HepG2 (cell line): ENCODE measurements around the gene SCRT2. TPM values are rescaled to one million over a fixed set of nuclear protein-coding genes. Genes with fewer than 3 reads are reported as not detected.

Experiments used
- DNMT1 ChIP-seq: sonication (generic); formaldehyde crosslinking; IDR thresholded peaks from 2 replicates; pipeline ENCODE4 v1.5.1; 2020; ENCODE audit warnings: mild to moderate bottlenecking, missing genetic modification reagents
- DR1 ChIP-seq: sonication (generic); formaldehyde crosslinking; IDR thresholded peaks from 2 replicates; pipeline ENCODE4 v1.8.0; 2021; ENCODE audit warnings: mild to moderate bottlenecking, missing genetic modification reagents, inconsistent platforms
- EZH2 ChIP-seq: conservative IDR thresholded peaks from 2 replicates; pipeline ENCODE4 v1.6.1; 2012; ENCODE audit warnings: mild to moderate bottlenecking, low read depth, low read length, moderate library complexity
- IRX3 ChIP-seq: sonication (generic); formaldehyde crosslinking; IDR thresholded peaks from 2 replicates; pipeline ENCODE4 v1.8.1; 2023; ENCODE audit warnings: mild to moderate bottlenecking, low read depth, missing genetic modification reagents, borderline replicate concordance
- KDM2A ChIP-seq: sonication (generic); formaldehyde crosslinking; IDR thresholded peaks from 2 replicates; pipeline ENCODE4 v1.4.0; 2020; ENCODE audit warnings: low read depth, missing genetic modification reagents, borderline replicate concordance
- KLF9 ChIP-seq: IDR thresholded peaks from 2 replicates; pipeline ENCODE4 v1.6.1; 2016; ENCODE audit warnings: low read depth
- MATR3 ChIP-seq: sonication (generic); formaldehyde crosslinking; IDR thresholded peaks from 2 replicates; pipeline ENCODE4 v1.4.0; 2020; ENCODE audit warnings: missing genetic modification reagents
- MIER3 ChIP-seq: IDR thresholded peaks from 2 replicates; pipeline ENCODE4 v1.6.1; 2016; ENCODE audit warnings: missing compliant biosample characterization, borderline replicate concordance
- REXO4 ChIP-seq: sonication (generic); formaldehyde crosslinking; IDR thresholded peaks from 2 replicates; pipeline ENCODE4 v1.8.0; 2022; ENCODE audit warnings: missing genetic modification reagents, mild to moderate bottlenecking, borderline replicate concordance
- SIN3B ChIP-seq: fragments of 150-350 bp; IDR thresholded peaks from 2 replicates; pipeline ENCODE4 v1.6.1; 2014; ENCODE audit warnings: low read length
- SNAPC2 ChIP-seq: sonication (generic); formaldehyde crosslinking; IDR thresholded peaks from 2 replicates; pipeline ENCODE4 v1.8.1; 2022; ENCODE audit warnings: mild to moderate bottlenecking, missing genetic modification reagents
- STAG1 ChIP-seq: sonication (generic); formaldehyde crosslinking; IDR thresholded peaks from 2 replicates; pipeline ENCODE4 v1.4.0; 2020; ENCODE audit warnings: missing genetic modification reagents
- XRCC5 ChIP-seq: fragments of 200-400 bp; formaldehyde crosslinking; optimal IDR thresholded peaks from 2 replicates; pipeline ENCODE3; 2017; ENCODE audit warnings: mild to moderate bottlenecking, low read length
- ZFP36L2 ChIP-seq: sonication (generic); formaldehyde crosslinking; IDR thresholded peaks from 2 replicates; pipeline ENCODE4 v1.4.0; 2020; ENCODE audit warnings: missing genetic modification reagents
- ZFX ChIP-seq: sonication (generic); formaldehyde crosslinking; IDR thresholded peaks from 2 replicates; pipeline ENCODE4 v1.4.0; 2020; ENCODE audit warnings: mild to moderate bottlenecking, low read depth, missing genetic modification reagents, moderate library complexity
- ZNF20 ChIP-seq: sonication (generic); formaldehyde crosslinking; IDR thresholded peaks from 2 replicates; pipeline ENCODE4 v1.4.0; 2020; ENCODE audit warnings: mild to moderate bottlenecking, moderate library complexity, missing genetic modification reagents
- ZNF260 ChIP-seq: sonication (generic); formaldehyde crosslinking; IDR thresholded peaks from 2 replicates; pipeline ENCODE4 v1.4.0; 2020; ENCODE audit warnings: missing genetic modification reagents, low read depth, mild to moderate bottlenecking, borderline replicate concordance
- ZNF570 ChIP-seq: sonication (generic); formaldehyde crosslinking; IDR thresholded peaks from 2 replicates; pipeline ENCODE4 v1.4.0; 2020; ENCODE audit warnings: mild to moderate bottlenecking, missing genetic modification reagents, borderline replicate concordance
- ZNF674 ChIP-seq: sonication (generic); formaldehyde crosslinking; IDR thresholded peaks from 2 replicates; pipeline ENCODE4 v1.5.0; 2020; ENCODE audit warnings: low read depth, mild to moderate bottlenecking, missing genetic modification reagents
- ZNF781 ChIP-seq: sonication (generic); formaldehyde crosslinking; IDR thresholded peaks from 2 replicates; pipeline ENCODE4 v1.5.1; 2020; ENCODE audit warnings: borderline replicate concordance, mild to moderate bottlenecking, missing genetic modification reagents; ENCODE audit errors: not compliant biosample characterization
- polyA plus RNA-seq, 8 experiments: library from polyadenylated mRNA; depleted of rRNA in 3 of 8; stranded (reverse) in 7 of 8; unstranded in 1 of 8; fragments of >200 nt; fragmentation: Illumina TruSeq in 4 of 8; extraction: Trizol in 4 of 8; gene quantifications; 2 replicates each; pipeline versions ENCODE4 v1.2.1 to v1.2.3, GENCODE V29; 2011 to 2016; ENCODE audit warnings: low read depth in 4 of 8, missing spikeins in 1 of 8, mixed read lengths in 1 of 8; ENCODE audit not compliant: insufficient read depth in 1 of 8
- total RNA-seq, 5 experiments: library from RNA; depleted of rRNA; stranded (reverse); fragments of >200 nt; fragmentation: Illumina TruSeq; extraction: Trizol; gene quantifications; 2 replicates each; pipeline ENCODE4 v1.2.3, GENCODE V29; 2016; ENCODE audit warnings: low read depth in 1 of 5
- TF ChIP-seq, protein P1 (sequence below): conservative IDR thresholded peaks from 2 replicates; pipeline ENCODE4 v1.6.1; 2018; ENCODE audit warnings: missing genetic modification reagents
- TF ChIP-seq, protein P2 (sequence below): IDR thresholded peaks from 2 replicates; pipeline ENCODE4 v1.4.0; 2020; ENCODE audit warnings: mild to moderate bottlenecking, missing genetic modification reagents
- TF ChIP-seq, protein P3 (sequence below): fragments of 450-650 bp; IDR thresholded peaks from 2 replicates; pipeline ENCODE4 v1.6.1; 2016
- TF ChIP-seq, protein P4 (sequence below): sonication (generic); formaldehyde crosslinking; conservative IDR thresholded peaks from 2 replicates; pipeline ENCODE4 v1.4.0; 2020; ENCODE audit warnings: missing genetic modification reagents

SCRT2 gene
- total and polyA plus RNA-seq, 2 of the 13 experiments (the other 11 are each of a cell fraction or from before 2014, with no cell fraction given): not detected

DNA sequence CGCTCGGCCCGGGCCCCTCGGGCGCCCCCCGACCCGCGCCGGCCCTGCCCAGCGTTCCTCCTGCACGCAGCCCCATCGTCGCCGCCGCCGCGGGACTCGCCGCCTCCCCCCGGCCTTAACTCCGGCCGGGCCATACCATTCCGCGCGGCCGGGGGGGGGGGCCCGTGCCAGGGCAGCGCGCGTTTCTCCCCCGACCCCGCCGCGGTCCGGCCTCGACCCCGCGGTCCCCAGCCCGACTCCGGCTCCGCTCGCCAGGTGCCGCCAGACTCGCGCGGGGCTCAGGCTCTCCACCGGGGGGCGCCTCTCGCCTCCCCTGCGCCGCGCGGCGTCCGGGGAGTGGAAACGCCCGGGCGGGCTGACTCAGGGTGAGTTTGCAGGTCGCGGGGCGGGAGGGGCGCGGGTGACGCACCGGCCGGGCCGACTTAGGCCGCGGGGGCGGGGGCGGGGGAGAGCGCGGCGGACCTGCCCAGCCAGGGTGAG lies 22.5 kb downstream of the SCRT2 start, which contains the start of gene SRXN1 (continued):
- TF ChIP-seq ZNF781 (CRISPR knock-in tag) (no peak), EZH2 (no peak), ZNF20 (no peak), SIN3B (no peak), DNMT1 (CRISPR knock-in tag) (peak; percentile 98), ZNF674 (CRISPR knock-in tag) (peak; percentile 85; the same call in 1 of the 2 replicates), ZFX (CRISPR knock-in tag) (peak; percentile 93), ZNF570 (CRISPR knock-in tag) (no peak), KLF9 (CRISPR knock-in tag) (no peak), MATR3 (CRISPR knock-in tag) (no peak), REXO4 (CRISPR knock-in tag) (no peak), ZFP36L2 (CRISPR knock-in tag) (no peak), ZNF260 (CRISPR knock-in tag) (no peak), XRCC5 (peak; percentile 96), STAG1 (CRISPR knock-in tag) (peak; percentile 76), MIER3 (CRISPR knock-in tag) (no peak), IRX3 (peak; percentile 89; the same call in 1 of the 2 replicates), SNAPC2 (CRISPR knock-in tag) (0 out of 2 replicates have a peak, but pooled peaks have one; percentile 20), KDM2A (CRISPR knock-in tag) (peak; percentile 90; the same call in 1 of the 2 replicates), DR1 (peak; percentile 50; the same call in 1 of the 2 replicates)
- TF ChIP-seq, protein P1, sequence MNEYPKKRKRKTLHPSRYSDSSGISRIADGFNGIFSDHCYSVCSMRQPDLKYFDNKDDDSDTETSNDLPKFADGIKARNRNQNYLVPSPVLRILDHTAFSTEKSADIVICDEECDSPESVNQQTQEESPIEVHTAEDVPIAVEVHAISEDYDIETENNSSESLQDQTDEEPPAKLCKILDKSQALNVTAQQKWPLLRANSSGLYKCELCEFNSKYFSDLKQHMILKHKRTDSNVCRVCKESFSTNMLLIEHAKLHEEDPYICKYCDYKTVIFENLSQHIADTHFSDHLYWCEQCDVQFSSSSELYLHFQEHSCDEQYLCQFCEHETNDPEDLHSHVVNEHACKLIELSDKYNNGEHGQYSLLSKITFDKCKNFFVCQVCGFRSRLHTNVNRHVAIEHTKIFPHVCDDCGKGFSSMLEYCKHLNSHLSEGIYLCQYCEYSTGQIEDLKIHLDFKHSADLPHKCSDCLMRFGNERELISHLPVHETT (CRISPR knock-in tag): peak; percentile 47
- TF ChIP-seq, protein P2, sequence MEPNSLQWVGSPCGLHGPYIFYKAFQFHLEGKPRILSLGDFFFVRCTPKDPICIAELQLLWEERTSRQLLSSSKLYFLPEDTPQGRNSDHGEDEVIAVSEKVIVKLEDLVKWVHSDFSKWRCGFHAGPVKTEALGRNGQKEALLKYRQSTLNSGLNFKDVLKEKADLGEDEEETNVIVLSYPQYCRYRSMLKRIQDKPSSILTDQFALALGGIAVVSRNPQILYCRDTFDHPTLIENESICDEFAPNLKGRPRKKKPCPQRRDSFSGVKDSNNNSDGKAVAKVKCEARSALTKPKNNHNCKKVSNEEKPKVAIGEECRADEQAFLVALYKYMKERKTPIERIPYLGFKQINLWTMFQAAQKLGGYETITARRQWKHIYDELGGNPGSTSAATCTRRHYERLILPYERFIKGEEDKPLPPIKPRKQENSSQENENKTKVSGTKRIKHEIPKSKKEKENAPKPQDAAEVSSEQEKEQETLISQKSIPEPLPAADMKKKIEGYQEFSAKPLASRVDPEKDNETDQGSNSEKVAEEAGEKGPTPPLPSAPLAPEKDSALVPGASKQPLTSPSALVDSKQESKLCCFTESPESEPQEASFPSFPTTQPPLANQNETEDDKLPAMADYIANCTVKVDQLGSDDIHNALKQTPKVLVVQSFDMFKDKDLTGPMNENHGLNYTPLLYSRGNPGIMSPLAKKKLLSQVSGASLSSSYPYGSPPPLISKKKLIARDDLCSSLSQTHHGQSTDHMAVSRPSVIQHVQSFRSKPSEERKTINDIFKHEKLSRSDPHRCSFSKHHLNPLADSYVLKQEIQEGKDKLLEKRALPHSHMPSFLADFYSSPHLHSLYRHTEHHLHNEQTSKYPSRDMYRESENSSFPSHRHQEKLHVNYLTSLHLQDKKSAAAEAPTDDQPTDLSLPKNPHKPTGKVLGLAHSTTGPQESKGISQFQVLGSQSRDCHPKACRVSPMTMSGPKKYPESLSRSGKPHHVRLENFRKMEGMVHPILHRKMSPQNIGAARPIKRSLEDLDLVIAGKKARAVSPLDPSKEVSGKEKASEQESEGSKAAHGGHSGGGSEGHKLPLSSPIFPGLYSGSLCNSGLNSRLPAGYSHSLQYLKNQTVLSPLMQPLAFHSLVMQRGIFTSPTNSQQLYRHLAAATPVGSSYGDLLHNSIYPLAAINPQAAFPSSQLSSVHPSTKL (CRISPR knock-in tag): peak; percentile 42; the same call in 1 of the 2 replicates
- TF ChIP-seq, protein P3, sequence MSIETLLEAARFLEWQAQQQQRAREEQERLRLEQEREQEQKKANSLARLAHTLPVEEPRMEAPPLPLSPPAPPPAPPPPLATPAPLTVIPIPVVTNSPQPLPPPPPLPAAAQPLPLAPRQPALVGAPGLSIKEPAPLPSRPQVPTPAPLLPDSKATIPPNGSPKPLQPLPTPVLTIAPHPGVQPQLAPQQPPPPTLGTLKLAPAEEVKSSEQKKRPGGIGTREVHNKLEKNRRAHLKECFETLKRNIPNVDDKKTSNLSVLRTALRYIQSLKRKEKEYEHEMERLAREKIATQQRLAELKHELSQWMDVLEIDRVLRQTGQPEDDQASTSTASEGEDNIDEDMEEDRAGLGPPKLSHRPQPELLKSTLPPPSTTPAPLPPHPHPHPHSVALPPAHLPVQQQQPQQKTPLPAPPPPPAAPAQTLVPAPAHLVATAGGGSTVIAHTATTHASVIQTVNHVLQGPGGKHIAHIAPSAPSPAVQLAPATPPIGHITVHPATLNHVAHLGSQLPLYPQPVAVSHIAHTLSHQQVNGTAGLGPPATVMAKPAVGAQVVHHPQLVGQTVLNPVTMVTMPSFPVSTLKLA: no peak
- TF ChIP-seq, protein P4, sequence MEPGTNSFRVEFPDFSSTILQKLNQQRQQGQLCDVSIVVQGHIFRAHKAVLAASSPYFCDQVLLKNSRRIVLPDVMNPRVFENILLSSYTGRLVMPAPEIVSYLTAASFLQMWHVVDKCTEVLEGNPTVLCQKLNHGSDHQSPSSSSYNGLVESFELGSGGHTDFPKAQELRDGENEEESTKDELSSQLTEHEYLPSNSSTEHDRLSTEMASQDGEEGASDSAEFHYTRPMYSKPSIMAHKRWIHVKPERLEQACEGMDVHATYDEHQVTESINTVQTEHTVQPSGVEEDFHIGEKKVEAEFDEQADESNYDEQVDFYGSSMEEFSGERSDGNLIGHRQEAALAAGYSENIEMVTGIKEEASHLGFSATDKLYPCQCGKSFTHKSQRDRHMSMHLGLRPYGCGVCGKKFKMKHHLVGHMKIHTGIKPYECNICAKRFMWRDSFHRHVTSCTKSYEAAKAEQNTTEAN: peak; percentile 48; the same call in 1 of the 2 replicates
